ENCODE results near the gene MAPK14. TPM values are rescaled to one million over a fixed set of nuclear protein-coding genes. Genes with fewer than 3 reads are reported as not detected.
A peak's percentile ranks its signal among the peaks of the same experiment; 100 is the strongest.

Gene MAPK14
- total RNA-seq, 2 experiments from 2014 or later, result 57.3 to 62.2 TPM

DNA sequence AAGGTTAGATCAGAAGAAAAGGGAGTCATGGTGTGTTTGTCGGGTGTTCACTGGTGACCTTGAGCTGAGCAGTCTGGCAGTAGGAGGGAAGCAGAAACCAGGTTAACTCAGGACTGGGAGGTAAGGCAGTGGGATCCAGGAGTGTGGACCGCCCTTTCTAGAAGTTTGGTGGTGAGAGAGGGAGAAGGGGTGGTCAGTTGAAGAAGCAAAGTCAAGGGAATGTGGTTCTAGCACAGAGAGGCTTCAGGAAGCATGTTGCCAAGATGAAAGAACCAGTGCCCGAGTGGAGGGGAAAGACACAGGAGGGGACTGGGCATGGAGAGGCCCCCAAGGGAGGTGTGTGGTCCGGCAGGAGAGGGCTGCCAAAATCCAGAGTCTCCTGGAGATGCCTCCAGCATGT, 106.3 kb downstream of the MAPK14 start:
- POLR2A ChIA-PET, result no interaction called here
- peaks cover 33% of the 10 kb centered on the region for H3K4me1 Mint-ChIP-seq
- H3K27ac Mint-ChIP-seq, result no peak overlapping the region
- DNase-seq (no peak), ATAC-seq (ENCODE audit: low read depth) (no peak)
- H3K27me3 Mint-ChIP-seq, result no peaks in the 10 kb centered on the region
- no peaks in the 10 kb centered on the region for H3K9me3 Mint-ChIP-seq
- H3K36me3 Mint-ChIP-seq, result peaks cover 23% of the 10 kb centered on the region
- no peak overlapping the region for H3K4me3 Mint-ChIP-seq

DNA sequence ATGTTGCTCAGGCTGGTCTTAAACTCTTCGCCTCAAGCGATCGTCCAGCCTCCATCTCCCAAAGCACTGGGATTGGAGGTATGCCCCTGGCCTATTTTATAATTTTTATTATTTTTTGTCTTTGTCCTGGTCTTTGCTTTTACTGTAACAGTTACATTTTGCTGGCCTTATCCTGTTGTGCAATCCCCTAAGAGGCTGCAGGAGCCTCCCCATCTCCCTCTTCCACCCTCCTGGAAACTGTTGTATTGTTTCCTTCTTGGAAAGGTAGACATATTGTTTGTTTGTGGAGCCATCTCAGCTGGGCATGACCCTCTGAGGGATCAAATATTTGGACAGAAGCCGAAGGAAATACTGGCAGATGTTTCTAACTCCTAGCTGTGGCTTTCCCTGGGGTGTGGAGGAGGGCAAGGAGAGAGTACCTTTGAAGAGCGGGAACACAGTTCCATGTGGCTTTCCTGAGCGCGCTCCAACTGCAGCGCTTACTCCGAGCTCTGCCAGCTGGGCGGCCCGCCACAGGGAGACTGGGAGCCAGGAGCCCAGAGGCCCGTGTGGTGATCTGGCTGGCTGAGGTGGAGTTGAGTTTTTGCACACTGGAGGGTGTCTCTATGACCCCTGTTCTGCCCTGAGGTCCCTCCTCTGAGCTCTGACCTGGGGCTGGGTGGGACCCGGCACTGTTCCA, 107.6 kb downstream of the MAPK14 start:
- H3K27me3 Mint-ChIP-seq, result no peaks in the 10 kb centered on the region
- H3K4me1 Mint-ChIP-seq, result peaks cover 27% of the 10 kb centered on the region
- H3K9me3 Mint-ChIP-seq, result no peaks in the 10 kb centered on the region
- DNase-seq (no peak), ATAC-seq (ENCODE audit: low read depth) (no peak)
- no peak overlapping the region for H3K27ac Mint-ChIP-seq
- POLR2A ChIA-PET, result interaction anchor here (1.1 kb wide), 1 partner anchor 9 kb away, joined by 3 read pairs; no protein-coding TSS in a partner anchor
- no peak overlapping the region for H3K4me3 Mint-ChIP-seq
- peaks cover 27% of the 10 kb centered on the region for H3K36me3 Mint-ChIP-seq

DNA sequence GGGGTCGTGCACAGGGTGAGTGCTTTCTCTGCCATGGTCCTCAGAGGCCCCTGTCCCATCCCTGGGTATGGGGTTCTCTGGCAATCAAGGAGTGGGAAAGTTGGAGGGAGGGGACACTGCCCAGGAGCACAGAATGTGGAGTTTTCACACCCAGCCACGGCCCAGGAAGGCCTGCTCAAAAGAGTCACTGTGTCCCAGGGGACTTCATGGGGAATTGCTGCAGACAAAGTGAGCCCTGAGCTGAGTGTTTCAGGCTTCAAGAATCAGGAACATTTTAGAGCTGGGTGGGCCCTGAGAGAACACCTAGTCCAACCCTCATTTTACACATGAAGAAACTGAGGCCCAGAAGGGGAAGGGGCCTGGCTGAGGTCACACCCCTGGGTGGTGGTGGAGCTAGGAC, 108.4 kb downstream of the MAPK14 start:
- ATAC-seq (ENCODE audit: low read depth), result no peak
- no peak for DNase-seq
- Mint-ChIP-seq H3K36me3 (peaks cover 27% of the 10 kb centered on the region), H3K27me3 (no peaks in the 10 kb centered on the region), H3K4me3 (no peak overlapping the region), H3K9me3 (no peaks in the 10 kb centered on the region), H3K4me1 (peaks cover 28% of the 10 kb centered on the region), H3K27ac (no peak overlapping the region)
- POLR2A ChIA-PET, result interaction anchor here (1.1 kb wide), 1 partner anchor 9 kb away, joined by 3 read pairs; no protein-coding TSS in a partner anchor

DNA sequence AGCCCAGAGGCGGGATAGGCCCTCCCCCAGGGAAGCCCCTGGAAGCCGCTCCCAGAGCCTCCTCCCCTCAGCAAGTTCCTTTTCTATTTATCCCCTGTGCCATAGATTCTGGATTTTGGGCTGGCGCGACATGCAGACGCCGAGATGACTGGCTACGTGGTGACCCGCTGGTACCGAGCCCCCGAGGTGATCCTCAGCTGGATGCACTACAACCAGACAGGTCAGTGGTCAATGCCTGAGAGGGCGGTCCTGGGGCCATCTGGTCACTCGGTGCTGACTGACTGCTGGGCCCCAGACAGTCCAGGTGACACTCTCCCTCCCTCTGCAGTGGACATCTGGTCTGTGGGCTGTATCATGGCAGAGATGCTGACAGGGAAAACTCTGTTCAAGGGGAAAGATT, 108.9 kb downstream of the MAPK14 start:
- Mint-ChIP-seq H3K9me3 (no peaks in the 10 kb centered on the region), H3K4me1 (peaks cover 28% of the 10 kb centered on the region), H3K27me3 (no peaks in the 10 kb centered on the region), H3K27ac (no peak overlapping the region), H3K4me3 (no peak overlapping the region), H3K36me3 (peaks cover 27% of the 10 kb centered on the region)
- DNase-seq (no peak), ATAC-seq (ENCODE audit: low read depth) (no peak)
- POLR2A ChIA-PET, result interaction anchor here (1.1 kb wide), 1 partner anchor 8 kb away, joined by 3 read pairs; no protein-coding TSS in a partner anchor

DNA sequence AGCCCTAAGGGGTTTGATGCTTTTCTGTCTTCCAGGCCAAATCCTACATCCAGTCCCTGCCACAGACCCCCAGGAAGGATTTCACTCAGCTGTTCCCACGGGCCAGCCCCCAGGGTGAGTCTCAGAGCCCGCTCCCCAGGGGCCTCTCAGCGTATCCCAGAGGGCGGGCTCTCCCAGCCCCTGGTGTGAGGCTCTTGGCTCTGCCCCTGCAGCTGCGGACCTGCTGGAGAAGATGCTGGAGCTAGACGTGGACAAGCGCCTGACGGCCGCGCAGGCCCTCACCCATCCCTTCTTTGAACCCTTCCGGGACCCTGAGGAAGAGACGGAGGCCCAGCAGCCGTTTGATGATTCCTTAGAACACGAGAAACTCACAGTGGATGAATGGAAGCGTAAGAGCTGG, 111.1 kb downstream of the MAPK14 start:
- no peaks in the 10 kb centered on the region for H3K27me3 Mint-ChIP-seq
- ATAC-seq (ENCODE audit: low read depth), result no peak
- peaks cover 20% of the 10 kb centered on the region for H3K36me3 Mint-ChIP-seq

DNA sequence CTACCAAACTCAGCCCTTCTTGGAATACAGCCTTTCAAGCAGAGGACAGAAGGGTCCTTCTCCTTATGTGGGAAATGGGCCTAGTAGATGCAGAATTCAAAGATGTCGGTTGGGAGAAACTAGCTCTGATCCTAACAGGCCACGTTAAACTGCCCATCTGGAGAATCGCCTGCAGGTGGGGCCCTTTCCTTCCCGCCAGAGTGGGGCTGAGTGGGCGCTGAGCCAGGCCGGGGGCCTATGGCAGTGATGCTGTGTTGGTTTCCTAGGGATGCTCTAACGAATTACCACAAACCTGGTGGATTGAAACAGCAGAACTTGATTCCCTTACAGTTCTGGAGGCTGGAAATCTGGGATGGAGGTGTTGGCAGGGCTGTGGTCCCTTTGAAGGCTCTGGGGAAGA, 111.8 kb downstream of the MAPK14 start:
- H3K27ac Mint-ChIP-seq, result no peak overlapping the region
- POLR2A ChIA-PET, result interaction anchor here (1.4 kb wide), 1 partner anchor 8 kb away, joined by 5 read pairs; no protein-coding TSS in a partner anchor
- no peaks in the 10 kb centered on the region for H3K27me3 Mint-ChIP-seq
- H3K4me3 Mint-ChIP-seq, result no peak overlapping the region
- ATAC-seq (ENCODE audit: low read depth) (no peak), DNase-seq (no peak)
- H3K4me1 Mint-ChIP-seq, result peaks cover 12% of the 10 kb centered on the region
- no peaks in the 10 kb centered on the region for H3K9me3 Mint-ChIP-seq
- peaks cover 16% of the 10 kb centered on the region for H3K36me3 Mint-ChIP-seq

More for the DNA sequence above, 111.1 kb downstream of the MAPK14 start:
- DNase-seq, result no peak
- POLR2A ChIA-PET, result no interaction called here
- Mint-ChIP-seq H3K9me3 (no peaks in the 10 kb centered on the region), H3K27ac (no peak overlapping the region), H3K4me3 (no peak overlapping the region), H3K4me1 (peaks cover 12% of the 10 kb centered on the region)

DNA sequence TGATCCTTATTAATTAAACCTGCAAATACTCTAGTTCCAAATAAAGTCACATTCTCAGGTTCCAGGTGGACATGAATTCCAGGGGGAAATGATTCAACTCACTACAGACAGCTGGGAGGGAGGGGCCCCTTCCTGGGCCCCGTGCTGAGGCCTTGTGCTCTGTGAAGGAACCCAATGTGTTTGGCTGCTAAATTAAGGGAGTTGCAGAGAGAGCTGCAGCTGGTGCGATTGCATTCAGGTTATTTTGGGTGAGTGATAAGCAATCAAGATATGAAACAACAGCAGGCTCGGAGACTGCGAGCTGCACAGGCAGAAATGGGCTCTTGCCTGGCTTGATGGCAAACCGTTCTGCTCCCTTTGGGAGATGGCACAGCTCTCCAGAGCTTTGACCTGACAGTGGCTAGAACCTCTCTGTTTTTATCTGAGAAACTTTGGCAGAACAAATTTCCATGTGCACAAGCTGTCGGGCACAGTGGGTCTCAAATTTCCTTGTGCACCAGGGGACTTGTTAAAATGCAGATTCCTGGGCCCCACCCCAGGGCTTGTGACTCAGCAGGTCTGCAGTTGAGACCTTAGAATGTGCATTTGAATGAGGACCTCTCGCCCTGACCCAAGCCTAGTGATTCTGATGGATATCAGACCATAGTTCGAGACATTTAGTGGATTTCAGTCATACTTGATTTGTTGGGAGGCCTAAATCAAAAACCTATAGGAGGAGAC, 112.5 kb downstream of the MAPK14 start:
- POLR2A ChIA-PET, result interaction anchor here (1.4 kb wide), 1 partner anchor 9 kb away, joined by 5 read pairs; no protein-coding TSS in a partner anchor
- no peak for ATAC-seq (ENCODE audit: low read depth)

DNA sequence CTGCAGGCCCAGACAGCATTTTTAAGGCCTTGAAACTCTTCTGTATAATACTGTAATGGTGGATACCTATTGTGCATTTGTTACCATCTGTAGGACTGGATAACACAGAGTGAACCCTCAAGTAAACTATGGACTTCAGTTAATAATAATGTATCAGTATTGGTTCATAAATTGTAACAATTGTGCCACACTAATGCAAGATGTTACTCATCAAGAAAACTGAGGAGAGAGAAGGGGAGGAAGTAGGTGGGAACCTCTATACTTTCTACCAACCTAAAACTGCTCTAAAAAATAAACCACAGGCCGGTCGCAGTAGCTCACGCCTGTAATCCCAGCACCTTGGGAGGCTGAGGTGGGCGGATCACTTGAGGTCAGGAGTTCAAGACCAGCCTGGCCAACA, 113.5 kb downstream of the MAPK14 start:
- Mint-ChIP-seq H3K4me3 (no peak overlapping the region), H3K9me3 (no peaks in the 10 kb centered on the region), H3K36me3 (peaks cover 8% of the 10 kb centered on the region), H3K27me3 (no peaks in the 10 kb centered on the region), H3K4me1 (peaks cover 6% of the 10 kb centered on the region), H3K27ac (no peak overlapping the region)
- POLR2A ChIA-PET, result interaction anchor here (1.0 kb wide), 1 partner anchor 10 kb away, joined by 6 read pairs; no protein-coding TSS in a partner anchor
- DNase-seq (no peak), ATAC-seq (ENCODE audit: low read depth) (no peak)

More for the DNA sequence above, 112.5 kb downstream of the MAPK14 start:
- Mint-ChIP-seq H3K27ac (no peak overlapping the region), H3K4me3 (no peak overlapping the region), H3K4me1 (peaks cover 11% of the 10 kb centered on the region), H3K36me3 (peaks cover 15% of the 10 kb centered on the region), H3K9me3 (no peaks in the 10 kb centered on the region), H3K27me3 (no peaks in the 10 kb centered on the region)
- DNase-seq, result no peak

DNA sequence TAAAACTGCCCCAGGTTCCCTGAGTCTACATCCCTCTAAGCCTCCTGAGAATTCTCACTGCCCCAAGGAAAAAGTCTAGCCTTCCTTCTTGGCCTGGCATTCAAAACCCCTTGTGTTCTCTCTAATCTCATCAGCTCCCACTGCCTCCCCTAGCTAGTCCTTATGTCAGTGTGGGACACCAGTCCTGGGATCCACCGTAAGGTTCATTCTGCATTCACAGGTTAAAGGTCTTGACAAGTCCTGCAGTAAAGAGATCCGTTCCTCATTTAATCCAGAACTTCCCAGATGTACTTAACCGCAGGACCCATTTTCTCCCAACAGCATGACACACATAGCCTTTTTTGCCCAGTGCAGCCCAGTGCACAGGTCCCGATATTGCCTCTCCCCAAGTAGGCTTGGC, 114.4 kb downstream of the MAPK14 start:
- H3K27ac Mint-ChIP-seq, result peak overlapping the region; percentile 48
- peaks cover 10% of the 10 kb centered on the region for H3K36me3 Mint-ChIP-seq
- H3K4me1 Mint-ChIP-seq, result peaks cover 10% of the 10 kb centered on the region
- no peaks in the 10 kb centered on the region for H3K27me3 Mint-ChIP-seq
- POLR2A ChIA-PET, result interaction anchor here (1.0 kb wide), 1 partner anchor 10 kb away, joined by 6 read pairs; no protein-coding TSS in a partner anchor
- H3K4me3 Mint-ChIP-seq, result no peak overlapping the region
- DNase-seq (no peak), ATAC-seq (ENCODE audit: low read depth) (no peak)
- no peaks in the 10 kb centered on the region for H3K9me3 Mint-ChIP-seq

DNA sequence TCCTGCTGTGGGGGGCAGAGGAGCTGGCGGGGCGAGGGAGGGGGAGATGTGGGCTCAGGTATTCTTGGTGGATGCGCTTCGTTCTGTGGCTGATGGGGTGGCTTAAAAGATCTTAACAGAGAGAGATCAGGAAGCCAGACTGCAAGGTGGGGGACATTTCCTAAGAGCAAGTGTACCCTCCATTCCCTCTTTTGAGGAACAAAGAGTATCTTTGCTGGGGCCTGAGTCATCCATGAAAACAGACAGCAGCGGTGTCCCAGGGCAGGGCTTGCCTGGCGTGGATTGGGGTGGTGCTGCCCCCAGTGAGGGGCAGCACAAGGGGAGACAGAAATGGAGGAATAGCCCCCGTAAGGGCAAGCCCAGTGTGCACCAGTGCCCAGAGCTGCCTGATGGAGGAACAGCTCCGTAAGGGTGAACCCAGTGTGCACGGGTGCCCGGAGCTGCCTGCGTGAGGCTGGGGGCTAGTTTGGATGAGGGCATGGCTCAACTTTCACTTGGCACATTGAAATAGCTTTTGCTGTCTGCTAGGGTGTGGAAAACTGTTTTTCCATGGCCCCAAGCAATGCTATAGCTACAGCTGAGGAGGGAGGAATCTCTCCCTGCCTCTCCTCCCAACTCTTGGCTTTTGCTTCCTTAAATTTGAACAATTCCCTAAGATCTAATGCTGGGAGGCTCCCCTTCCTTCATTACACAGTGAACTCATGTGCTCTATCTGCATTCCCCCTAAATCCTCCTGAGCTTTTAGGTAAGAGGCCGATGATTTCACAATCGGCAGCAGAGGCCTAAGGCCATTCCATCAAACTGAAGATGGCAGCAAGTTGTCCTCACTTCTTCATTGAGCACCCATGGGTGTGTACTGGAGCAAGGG, 115.6 kb downstream of the MAPK14 start:
- ATAC-seq (ENCODE audit: low read depth), result no peak

DNA sequence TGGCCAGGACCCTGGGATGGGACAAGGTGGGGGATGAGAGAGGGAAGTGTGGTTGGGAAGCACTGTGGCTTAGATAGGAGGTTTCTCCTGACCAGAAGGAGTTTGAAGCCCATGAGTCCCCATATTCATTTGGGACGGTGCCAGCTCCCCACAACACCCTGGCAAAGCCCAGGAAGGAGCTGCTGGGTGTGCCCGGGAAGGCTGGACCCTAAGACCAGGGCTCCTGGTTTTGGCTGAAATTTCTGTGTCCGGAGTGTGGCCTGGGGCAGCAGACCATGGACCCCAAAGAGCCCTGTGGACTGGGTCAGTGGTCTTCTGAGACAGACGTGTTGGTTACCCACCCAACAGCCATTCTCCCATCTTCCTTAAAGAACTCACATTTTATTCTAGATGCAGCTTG, 117.9 kb downstream of the MAPK14 start:
- ATAC-seq (ENCODE audit: low read depth) (no peak), DNase-seq (no peak)
- Mint-ChIP-seq H3K27ac (no peak overlapping the region), H3K9me3 (peaks cover 6% of the 10 kb centered on the region), H3K4me1 (peaks cover 16% of the 10 kb centered on the region), H3K4me3 (no peak overlapping the region), H3K36me3 (peaks cover 12% of the 10 kb centered on the region), H3K27me3 (no peaks in the 10 kb centered on the region)
- POLR2A ChIA-PET, result no interaction called here

More for the DNA sequence above, 115.6 kb downstream of the MAPK14 start:
- Mint-ChIP-seq H3K4me1 (peaks cover 13% of the 10 kb centered on the region), H3K27me3 (no peaks in the 10 kb centered on the region), H3K4me3 (no peak overlapping the region), H3K27ac (no peak overlapping the region), H3K36me3 (peaks cover 13% of the 10 kb centered on the region), H3K9me3 (peaks cover under 1% of the 10 kb centered on the region)
- POLR2A ChIA-PET, result interaction anchor here (2.1 kb wide), 1 partner anchor 12 kb away, joined by 8 read pairs; no protein-coding TSS in a partner anchor
- DNase-seq, result no peak

DNA sequence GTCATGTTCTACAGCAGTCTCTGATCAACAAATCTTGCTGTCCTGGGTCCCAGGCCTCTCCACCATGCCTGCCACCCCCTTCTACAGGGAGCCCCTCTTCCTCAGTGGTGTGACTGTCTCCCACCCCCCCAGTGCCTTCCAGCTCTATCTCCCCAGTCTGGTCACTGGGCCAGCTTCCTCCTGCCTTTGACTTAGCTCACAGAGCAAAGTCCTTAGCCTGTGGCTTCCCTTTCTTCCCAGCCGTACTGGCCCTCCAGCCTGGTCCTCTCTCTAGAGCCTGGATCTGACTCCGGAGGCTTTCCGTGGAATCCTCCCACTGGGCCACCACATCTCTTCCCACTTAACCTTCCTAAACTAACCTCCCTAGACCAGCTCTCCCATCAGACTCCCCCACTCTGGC, 119.7 kb downstream of the MAPK14 start:
- H3K4me1 Mint-ChIP-seq, result peaks cover 12% of the 10 kb centered on the region
- ATAC-seq (ENCODE audit: low read depth) (no peak), DNase-seq (no peak)
- no peaks in the 10 kb centered on the region for H3K27me3 Mint-ChIP-seq
- POLR2A ChIA-PET, result interaction anchor here (0.6 kb wide), 1 partner anchor 31 kb away, joined by 4 read pairs; no protein-coding TSS in a partner anchor
- H3K36me3 Mint-ChIP-seq, result peaks cover 10% of the 10 kb centered on the region
- H3K27ac Mint-ChIP-seq, result peak overlapping the region; percentile 65
- H3K4me3 Mint-ChIP-seq, result no peak overlapping the region
- peaks cover 6% of the 10 kb centered on the region for H3K9me3 Mint-ChIP-seq

DNA sequence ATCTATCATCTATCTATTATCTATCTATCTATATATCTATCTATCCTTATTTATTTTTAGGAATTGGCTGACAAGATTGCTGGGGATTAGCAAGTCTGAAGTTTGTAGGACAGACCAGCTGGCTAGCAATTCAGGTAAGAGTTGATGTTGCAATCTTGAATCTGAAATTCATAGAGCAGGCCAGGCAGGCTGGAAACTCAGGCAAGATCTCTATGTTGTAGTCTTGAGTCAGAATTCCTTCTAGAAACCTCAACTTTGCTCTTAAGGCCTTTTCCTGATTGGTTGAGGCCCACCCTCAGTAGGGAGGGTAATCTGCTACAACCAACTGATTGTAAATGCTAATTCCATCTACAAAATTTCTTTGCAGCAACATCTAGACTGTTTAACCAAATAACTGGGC, 121.9 kb downstream of the MAPK14 start:
- Mint-ChIP-seq H3K36me3 (peaks cover 15% of the 10 kb centered on the region), H3K9me3 (peaks cover 11% of the 10 kb centered on the region), H3K4me3 (no peak overlapping the region), H3K27ac (no peak overlapping the region), H3K4me1 (peaks cover 13% of the 10 kb centered on the region), H3K27me3 (no peaks in the 10 kb centered on the region)
- no peak for DNase-seq
- ATAC-seq (ENCODE audit: low read depth), result no peak
- POLR2A ChIA-PET, result no interaction called here

Measured in activated naive CD8-positive, alpha-beta T cell treated with anti-CD3 and anti-CD28 coated beads, Interleukin-2, amount 10 ng/mL, durations not matched to agents 7 days and 5 days (primary cell).